ENCODE results near the gene PAPPA2.

DNA sequence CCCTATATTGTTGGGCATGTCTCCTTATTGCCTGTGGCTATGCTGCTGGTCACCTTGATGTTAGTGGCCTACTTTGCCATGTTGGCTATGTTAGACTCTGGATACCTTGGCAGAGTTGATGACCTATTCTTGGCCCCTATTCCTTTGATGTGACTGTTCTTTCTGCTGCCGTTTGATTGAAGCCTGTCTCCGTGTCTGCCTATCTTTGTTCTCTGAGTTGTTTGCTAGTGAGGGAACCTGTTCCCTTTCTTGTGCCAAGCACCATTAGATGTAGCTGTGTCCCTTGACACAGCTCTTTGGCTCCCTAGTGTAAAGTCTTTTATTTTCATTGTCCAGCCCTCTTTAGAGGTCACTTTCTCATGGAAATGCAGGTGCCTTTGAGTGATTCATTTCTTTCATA, 28.7 kb upstream of the PAPPA2 start:
- TF ChIP-seq, protein P1, sequence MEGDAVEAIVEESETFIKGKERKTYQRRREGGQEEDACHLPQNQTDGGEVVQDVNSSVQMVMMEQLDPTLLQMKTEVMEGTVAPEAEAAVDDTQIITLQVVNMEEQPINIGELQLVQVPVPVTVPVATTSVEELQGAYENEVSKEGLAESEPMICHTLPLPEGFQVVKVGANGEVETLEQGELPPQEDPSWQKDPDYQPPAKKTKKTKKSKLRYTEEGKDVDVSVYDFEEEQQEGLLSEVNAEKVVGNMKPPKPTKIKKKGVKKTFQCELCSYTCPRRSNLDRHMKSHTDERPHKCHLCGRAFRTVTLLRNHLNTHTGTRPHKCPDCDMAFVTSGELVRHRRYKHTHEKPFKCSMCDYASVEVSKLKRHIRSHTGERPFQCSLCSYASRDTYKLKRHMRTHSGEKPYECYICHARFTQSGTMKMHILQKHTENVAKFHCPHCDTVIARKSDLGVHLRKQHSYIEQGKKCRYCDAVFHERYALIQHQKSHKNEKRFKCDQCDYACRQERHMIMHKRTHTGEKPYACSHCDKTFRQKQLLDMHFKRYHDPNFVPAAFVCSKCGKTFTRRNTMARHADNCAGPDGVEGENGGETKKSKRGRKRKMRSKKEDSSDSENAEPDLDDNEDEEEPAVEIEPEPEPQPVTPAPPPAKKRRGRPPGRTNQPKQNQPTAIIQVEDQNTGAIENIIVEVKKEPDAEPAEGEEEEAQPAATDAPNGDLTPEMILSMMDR (conservative IDR thresholded peaks at IDR 0.05): no peak
- no peak for TF ChIP-seq ZFX (IDR thresholded peaks at IDR 0.05)
